NCI-H2196 treated with DMSO at 0.1 percent for 48 hours (cell line): ENCODE data around the gene SLC25A13.
A peak's percentile ranks its signal among the peaks of the same experiment; 100 is the strongest.

Experiments
- DNase-seq: peaks from one replicate; lab custom pipeline; 2025; ENCODE audit not compliant: unreplicated experiment; lab: John Stamatoyannopoulos, UW

SLC25A13 gene

DNA sequence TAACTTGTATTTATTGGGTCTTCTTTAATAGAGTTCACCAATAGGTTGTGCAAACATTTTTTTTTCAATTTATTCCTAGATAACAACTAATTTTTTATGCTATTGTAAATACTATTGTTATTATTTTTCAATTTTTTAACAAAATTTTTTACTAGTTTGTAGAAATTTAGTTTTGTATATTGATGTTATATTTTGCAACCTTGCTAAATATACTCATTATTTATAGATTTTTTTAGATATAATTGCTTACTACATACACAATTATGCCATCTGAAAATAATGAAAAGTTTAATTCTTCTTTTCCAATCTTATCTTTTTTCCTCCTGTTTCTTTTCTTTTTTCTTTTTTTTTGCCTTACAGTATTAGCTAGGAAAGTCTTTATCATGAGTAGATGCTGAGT lies 216.9 kb downstream of the SLC25A13 start:
- no peak for DNase-seq

DNA sequence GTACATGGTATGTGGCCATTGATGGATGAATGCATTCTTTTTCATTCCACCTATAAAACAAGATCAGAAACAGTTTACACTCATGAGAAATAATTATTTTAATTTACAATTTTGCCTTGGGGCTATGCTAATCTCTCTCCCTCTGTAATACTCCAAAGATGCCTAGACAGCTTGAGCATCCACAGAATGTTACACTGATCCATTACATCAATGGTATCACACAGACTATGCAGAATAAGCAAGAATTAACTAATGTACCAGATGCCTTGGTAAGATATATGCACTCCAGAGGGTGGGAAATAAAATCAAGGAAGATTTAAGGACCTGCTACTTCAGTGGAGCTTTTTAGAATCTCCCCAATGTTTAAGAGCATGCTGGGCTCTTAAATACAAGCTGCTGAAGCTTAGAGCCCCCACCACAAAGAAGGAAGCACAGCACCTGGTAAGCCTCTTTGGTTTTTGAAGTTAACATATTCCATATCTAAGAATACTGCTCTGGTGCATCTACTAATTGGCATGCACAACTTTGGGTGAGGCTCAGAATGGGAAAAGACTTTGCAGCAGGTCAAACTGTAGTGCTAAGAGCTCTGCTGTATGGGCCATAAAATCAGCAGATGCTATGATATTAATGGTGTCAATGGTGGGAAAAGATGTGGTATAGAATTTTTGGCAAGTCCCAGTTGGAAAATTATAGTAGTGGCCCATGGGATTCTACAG lies 219.6 kb downstream of the SLC25A13 start:
- DNase-seq: no peak

DNA sequence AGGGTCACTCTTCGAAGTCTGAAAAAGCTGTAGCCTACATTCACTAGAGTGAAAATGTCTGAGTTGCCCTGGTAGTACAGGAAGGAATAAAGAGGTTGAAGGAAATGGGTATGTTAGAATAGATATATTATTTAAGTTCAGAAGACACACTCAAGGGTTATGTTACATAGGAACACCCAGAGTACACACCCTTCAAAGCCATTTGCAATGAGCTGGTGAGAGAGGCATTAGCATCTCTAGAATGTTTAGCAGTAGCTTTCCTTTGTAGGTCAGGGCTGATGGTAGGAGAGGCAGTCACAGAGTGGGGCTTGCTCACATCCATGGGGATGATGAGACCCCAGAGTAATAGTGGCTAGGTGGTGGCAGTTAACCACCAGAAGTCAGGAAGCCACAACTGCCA lies 221.2 kb downstream of the SLC25A13 start:
- DNase-seq: no peak

DNA sequence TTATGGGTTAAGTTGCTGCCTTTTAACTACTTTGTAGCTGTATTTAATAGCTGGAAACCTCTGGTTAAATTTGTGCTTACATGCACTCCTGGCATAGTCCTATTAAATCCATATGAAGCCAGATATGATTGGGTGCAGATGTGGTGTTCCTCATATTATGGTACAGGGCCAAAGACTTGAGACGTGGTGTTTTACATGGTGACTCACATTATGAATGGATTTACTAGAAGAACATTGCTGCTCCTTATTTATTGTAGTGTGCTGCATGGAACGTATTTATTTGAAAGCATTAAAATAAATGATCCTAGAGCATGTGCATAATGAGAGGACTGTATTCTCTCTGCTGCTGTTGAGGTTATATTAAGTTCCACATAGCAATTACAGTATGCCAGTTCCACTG lies 224.1 kb downstream of the SLC25A13 start:
- DNase-seq: no peak

DNA sequence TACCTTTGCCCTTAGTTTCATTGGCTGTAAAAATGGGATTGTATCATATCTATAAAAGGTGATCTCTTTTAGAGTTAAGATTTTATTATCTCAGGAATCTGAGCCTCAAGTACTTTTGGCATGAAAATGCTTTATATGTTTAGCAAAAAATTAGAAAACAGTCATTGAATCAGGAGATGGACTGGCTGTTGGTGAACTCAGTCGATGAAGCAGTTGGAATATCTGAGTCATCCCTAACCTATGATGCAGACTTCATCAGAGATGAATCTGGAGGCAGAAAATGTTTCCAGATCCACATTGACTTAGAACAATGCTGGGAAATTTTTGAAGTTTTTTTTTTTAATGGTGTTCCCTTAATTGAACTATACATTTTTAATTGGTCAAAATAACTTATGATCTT lies 228.5 kb downstream of the SLC25A13 start:
- DNase-seq: peak; percentile 59

DNA sequence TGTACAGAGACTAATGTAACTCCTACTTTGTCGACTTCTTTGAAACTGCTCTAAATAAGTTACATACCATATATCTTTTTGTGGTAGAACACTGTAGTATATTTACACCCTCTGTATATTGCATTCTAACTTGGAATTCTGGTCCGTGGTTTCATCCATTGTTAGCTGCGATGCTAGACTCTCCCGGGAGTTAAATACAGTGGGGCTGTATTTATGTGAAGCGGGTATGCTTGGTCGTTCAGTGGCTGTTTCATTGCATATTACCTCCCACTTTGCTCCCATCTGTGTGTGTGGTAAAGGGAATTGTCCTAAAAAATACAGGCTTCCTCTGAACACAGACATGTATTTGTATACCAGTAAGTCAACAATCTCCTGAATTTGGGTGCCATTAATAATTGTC lies 231.1 kb downstream of the SLC25A13 start:
- no peak for DNase-seq

DNA sequence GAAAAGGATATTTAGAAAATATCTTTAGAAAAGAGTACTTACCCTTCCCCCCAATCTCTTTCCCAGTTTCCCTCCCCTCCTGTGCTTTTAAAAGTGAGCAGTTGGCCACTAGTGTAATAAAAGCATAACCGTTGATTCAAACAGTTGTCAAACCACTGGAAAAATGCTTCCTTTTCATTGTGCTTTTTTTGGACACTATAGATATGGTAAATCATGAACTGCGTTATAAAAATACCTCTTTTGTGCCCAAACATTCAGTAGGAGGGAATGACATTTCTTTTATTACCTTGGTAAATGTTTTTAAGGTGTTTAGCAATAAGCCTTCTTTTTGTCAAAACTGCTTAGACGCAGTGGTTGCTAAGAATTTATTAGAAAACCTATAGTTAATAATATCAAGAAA lies 232.4 kb downstream of the SLC25A13 start:
- no peak for DNase-seq

DNA sequence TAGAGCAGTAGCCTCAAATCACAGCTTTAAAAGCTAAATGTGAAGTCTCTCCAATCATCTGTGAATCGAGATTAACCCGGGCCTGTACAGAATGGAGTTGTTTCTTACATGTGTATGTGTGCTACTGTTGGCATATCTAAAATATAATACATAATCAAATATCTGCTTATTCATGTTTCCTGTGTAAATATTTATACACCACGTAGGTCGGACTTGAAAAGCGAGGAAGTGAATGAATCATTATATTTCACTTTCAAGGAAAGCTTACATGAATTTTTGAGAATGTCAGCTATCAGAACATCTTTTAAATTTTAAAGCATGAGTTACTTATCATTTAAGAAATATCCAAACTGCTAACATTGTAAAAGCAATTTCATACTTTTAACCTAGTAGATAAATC lies 233.3 kb downstream of the SLC25A13 start:
- no peak for DNase-seq

DNA sequence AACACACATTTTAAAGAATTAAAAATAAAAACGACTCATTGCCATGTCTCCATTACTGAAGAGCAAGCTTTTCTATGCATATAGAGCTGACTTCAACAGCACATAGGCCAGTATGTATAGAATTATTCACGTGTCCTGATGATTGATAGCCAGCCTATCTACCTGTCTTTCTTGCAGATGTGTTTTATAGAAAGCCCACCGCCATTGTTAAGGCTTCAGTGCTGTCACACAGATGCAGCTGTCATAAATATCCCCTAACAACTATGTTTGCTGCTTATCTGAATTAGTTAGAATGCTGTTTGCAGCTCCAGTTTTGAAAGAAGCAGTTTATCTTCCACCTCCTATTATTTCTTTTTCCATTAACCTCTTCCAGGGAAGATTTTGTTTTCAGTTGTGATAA lies 235.9 kb downstream of the SLC25A13 start:
- no peak for DNase-seq

DNA sequence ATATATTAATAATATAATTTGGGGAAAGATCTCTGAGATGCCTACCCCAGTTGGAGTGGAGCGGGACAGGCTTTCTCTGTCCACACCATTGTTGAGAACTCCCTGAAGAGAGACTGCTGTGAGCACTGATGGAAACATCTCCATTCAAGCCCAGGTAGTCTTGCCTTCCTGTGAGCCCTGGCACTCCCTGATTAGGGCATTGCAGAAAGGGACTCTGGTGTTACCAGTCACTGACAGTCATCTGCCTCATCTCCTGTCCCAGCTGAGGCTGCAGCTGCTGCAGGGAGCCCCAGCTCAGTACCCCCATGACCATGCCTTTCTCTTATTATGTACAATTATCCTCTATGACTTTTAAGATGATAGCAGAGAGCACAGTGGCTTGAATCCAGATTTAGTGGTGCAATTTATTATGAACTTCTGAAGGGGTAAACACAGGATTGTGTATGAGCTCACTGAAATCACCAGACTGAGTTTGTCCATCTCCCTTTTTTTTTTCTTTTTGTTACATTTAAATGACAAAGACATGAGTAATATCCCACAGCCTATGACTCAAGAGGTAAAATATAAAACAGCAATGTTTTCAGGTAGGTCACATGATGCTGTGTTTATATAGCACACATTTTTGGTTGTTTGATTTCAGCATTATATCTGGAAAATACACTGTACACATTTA lies 236.9 kb downstream of the SLC25A13 start:
- DNase-seq: no peak

DNA sequence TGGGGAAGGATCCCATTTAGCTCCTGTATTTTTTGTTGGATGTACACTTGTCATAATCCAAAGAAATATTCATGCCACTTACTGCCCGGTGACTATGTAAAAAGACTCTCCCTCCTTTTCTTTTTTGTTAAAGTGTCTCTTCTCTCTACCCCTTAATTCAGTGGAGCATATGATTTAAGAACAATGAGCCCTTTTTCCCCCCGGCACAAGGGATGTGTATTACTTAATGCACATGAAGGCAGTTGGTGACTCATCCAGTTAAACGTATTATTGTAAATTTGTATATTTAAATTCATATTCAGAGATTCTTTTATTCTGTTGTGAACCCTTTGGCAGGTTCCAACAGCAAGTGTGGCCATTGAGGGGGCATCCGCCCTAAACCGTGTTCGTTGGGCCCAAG lies 241.9 kb downstream of the SLC25A13 start:
- no peak for DNase-seq

DNA sequence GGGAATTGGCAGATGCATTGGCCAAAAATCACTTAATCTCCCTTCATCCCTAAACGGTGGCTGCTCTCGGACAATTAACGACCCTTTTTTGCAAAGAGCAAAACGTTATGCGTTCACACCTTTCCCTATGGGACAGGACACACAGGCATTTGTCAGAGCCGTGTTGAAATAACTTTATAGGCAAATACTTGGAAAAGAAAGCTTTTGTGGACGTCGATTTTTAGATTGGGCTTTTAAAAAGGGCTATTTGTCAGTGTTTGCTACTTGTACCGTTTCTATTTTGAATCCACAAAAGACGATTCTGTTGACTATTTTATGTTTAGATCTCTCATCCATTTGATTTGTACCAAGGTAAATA lies 245.6 kb downstream of the SLC25A13 start:
- no peak for DNase-seq

DNA sequence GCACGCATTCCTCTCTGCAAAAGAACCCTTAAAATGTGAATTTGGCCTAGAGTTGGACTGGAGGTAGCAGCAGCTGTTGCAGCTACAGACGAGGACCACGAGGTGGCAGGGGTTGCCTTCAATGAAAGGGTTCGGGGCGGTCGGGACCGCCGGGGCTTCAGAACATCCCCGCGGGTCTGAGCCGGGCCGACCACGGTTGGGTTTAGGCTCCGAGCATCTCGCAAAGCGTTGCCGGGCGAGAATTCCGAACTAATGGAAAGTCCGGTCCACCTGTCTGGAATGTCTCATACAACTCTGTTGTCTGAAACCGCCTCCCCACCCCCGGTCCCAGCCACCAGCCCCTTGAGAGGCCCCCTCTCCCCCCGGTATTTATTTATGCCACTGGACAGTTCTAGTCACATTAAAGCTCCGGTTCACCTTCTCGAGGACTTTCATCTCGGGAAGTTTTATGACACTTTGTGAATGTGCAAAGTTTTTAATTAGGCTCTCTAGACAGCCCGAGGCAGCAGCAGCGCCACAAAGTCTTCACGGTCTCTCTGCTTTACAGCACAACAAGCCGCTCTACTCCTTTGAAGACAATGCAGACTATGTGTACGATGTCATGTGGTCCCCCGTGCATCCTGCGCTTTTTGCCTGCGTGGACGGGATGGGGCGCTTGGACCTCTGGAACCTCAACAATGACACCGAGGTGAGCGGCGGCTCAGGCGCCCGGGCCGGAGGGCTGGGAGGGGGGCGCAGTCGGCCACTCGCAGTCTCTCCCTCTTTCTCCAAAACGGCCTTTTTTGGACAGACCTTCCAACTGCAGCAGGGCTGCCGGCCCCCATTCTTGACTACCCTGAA lies 246.2 kb downstream of the SLC25A13 start:
- DNase-seq: peak; percentile 67

DNA sequence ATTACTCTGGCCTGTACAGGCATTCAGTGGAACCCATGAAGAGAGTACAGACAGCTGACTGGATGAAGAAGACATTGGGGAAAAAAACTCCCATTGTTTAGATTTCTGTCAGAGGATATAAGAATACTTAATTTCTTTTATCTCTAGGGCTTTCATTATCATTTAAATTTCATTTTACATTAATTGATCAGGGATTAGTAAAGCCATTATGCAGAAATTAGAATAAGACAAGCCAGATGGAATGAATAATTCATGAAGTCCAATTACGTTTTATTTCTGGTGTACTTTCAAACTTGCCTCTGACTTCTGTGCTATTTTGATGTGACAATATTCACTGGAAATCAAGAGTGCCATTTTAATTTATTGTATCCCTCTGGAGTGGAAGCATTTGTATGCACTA lies 247.0 kb downstream of the SLC25A13 start:
- no peak for DNase-seq
